HS-27A (cell line): ENCODE data around the gene HSPA1L.
"Not testable (repeated sequence)": the region's sequence is repeated elsewhere in the genome, so short reads cannot be mapped to it uniquely, and the experiment has no call there.

Experiments used
- DNase-seq: peaks from one replicate; pipeline ENCODE4 v3.0.0-alpha.2; 2012; ENCODE audit warnings: low read depth, missing footprints

HSPA1L gene

GRCh38 chr6:31815025-31815838, at the start of gene HSPA1L, which contains the start of gene HSPA1A:
Gene HSPA1L, minus strand, starts transcription at chr6:31815283. Its CDS starts 3,311 bp downstream, at chr6:31811972.
Gene HSPA1A, plus strand, starts transcription at chr6:31815543. Its CDS starts 214 bp downstream, at chr6:31815757.
- no peak for DNase-seq

GRCh38 chr6:31864818-31865204, 49.7 kb upstream of the HSPA1L start:
- no peak for DNase-seq

GRCh38 chr6:31864123-31864562, 49.1 kb upstream of the HSPA1L start:
- not testable (repeated sequence) for DNase-seq

GRCh38 chr6:31862344-31863235, 47.5 kb upstream of the HSPA1L start, which contains the start of gene NEU1:
Gene NEU1, minus strand, starts transcription at chr6:31862821. Its CDS starts 45 bp downstream, at chr6:31862776.
- DNase-seq, result peak; percentile 100

GRCh38 chr6:31861919-31862343, 46.8 kb upstream of the HSPA1L start:
- DNase-seq, result no peak

- no peak for DNase-seq
Observed at GRCh38 chr6:31861150-31861549, 46.1 kb upstream of the HSPA1L start.

GRCh38 chr6:31860349-31860748, 45.3 kb upstream of the HSPA1L start:
- DNase-seq, result no peak

- no peak for DNase-seq
Observed at GRCh38 chr6:31859923-31860322, 44.8 kb upstream of the HSPA1L start.

- no peak for DNase-seq
Observed at GRCh38 chr6:31858707-31859106, 43.6 kb upstream of the HSPA1L start.

- DNase-seq, result not testable (repeated sequence)
Observed at GRCh38 chr6:31857774-31858173, 42.7 kb upstream of the HSPA1L start.

GRCh38 chr6:31851980-31852718, 37.1 kb upstream of the HSPA1L start:
- not testable (repeated sequence) for DNase-seq

- DNase-seq, result no peak
Observed at GRCh38 chr6:31851485-31851832, 36.4 kb upstream of the HSPA1L start.

- no peak for DNase-seq
Observed at GRCh38 chr6:31850765-31851484, 35.8 kb upstream of the HSPA1L start.

GRCh38 chr6:31847276-31847978, 32.3 kb upstream of the HSPA1L start:
- DNase-seq, result no peak

GRCh38 chr6:31844507-31844906, 29.4 kb upstream of the HSPA1L start:
- DNase-seq, result no peak

- no peak for DNase-seq
Observed at GRCh38 chr6:31842053-31842452, 27.0 kb upstream of the HSPA1L start.

GRCh38 chr6:31839779-31840126, 24.7 kb upstream of the HSPA1L start:
- not testable (repeated sequence) for DNase-seq

GRCh38 chr6:31838968-31839367, 23.9 kb upstream of the HSPA1L start:
- no peak for DNase-seq

GRCh38 chr6:31838114-31838553, 23.1 kb upstream of the HSPA1L start:
- not testable (repeated sequence) for DNase-seq

- DNase-seq, result no peak
Observed at GRCh38 chr6:31837369-31838113, 22.5 kb upstream of the HSPA1L start.
